ENCODE results near the gene RCOR1. TPM values are rescaled to one million over a fixed set of nuclear protein-coding genes. Genes with fewer than 3 reads are reported as not detected.
A peak's percentile ranks its signal among the peaks of the same experiment; 100 is the strongest.

RCOR1 gene
- total RNA-seq, 1 donor from 2014 or later, result 13.4 TPM

- TF ChIP-seq CTCF (IDR thresholded peaks at IDR 0.05; ENCODE audit: insufficient read depth, low read length, poor library complexity, severe bottlenecking), result no peak
- Histone ChIP-seq H3K4me3 (ENCODE audit: low read depth, low read length) (no peak overlapping the region), H3K36me3 (ENCODE audit: control insufficient read depth, insufficient read depth, low read length) (no peaks in the 10 kb centered on the region), H3K27me3 (ENCODE audit: control insufficient read depth, insufficient read depth, low read length) (no peaks in the 10 kb centered on the region)
- no peak for DNase-seq (ENCODE audit: low read depth)
Measured at GRCh38 chr14:102711207-102711606, 118.8 kb downstream of the RCOR1 start.

- H3K27me3 ChIP-seq (ENCODE audit: control insufficient read depth, insufficient read depth, low read length), result no peaks in the 10 kb centered on the region
- no peaks in the 10 kb centered on the region for H3K36me3 ChIP-seq (ENCODE audit: control insufficient read depth, insufficient read depth, low read length)
- peak; percentile 10 for DNase-seq (ENCODE audit: low read depth)
- no peak for TF ChIP-seq CTCF (IDR thresholded peaks at IDR 0.05; ENCODE audit: insufficient read depth, low read length, poor library complexity, severe bottlenecking)
- H3K4me3 ChIP-seq (ENCODE audit: low read depth, low read length), result no peak overlapping the region
Measured at GRCh38 chr14:102711946-102712345, 119.5 kb downstream of the RCOR1 start.

DNA sequence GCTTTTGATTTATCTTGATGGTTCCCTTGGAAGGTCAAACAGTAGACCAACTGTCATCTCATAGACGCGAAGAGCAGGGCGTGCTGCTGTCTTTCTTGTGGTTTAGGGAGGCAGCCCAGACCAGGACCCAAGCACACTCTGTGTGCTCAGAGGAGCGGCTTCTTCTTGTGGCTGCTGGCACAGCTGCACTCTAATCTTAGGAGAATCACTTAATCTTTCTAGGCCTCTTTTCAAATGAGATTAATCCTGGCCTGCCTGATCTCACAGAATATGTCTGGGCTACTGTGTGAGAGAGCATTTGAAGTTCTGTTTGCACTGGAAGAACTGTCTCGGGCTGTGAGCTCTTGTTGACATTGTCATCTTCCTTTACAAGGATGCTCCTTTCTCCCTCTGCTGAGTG, 124.8 kb downstream of the RCOR1 start:
- DNase-seq (ENCODE audit: low read depth), result no peak
- Histone ChIP-seq H3K36me3 (ENCODE audit: control insufficient read depth, insufficient read depth, low read length) (no peaks in the 10 kb centered on the region), H3K4me3 (ENCODE audit: low read depth, low read length) (no peak overlapping the region), H3K27me3 (ENCODE audit: control insufficient read depth, insufficient read depth, low read length) (no peaks in the 10 kb centered on the region)
- TF ChIP-seq CTCF (IDR thresholded peaks at IDR 0.05; ENCODE audit: insufficient read depth, low read length, poor library complexity, severe bottlenecking), result no peak

- no peaks in the 10 kb centered on the region for H3K27me3 ChIP-seq (ENCODE audit: control insufficient read depth, insufficient read depth, low read length)
- no peak for DNase-seq (ENCODE audit: low read depth)
- no peak overlapping the region for H3K4me3 ChIP-seq (ENCODE audit: low read depth, low read length)
- peaks cover 2% of the 10 kb centered on the region for H3K36me3 ChIP-seq (ENCODE audit: control insufficient read depth, insufficient read depth, low read length)
- no peak for TF ChIP-seq CTCF (IDR thresholded peaks at IDR 0.05; ENCODE audit: insufficient read depth, low read length, poor library complexity, severe bottlenecking)
Measured at GRCh38 chr14:102722646-102723045, 130.2 kb downstream of the RCOR1 start.

DNA sequence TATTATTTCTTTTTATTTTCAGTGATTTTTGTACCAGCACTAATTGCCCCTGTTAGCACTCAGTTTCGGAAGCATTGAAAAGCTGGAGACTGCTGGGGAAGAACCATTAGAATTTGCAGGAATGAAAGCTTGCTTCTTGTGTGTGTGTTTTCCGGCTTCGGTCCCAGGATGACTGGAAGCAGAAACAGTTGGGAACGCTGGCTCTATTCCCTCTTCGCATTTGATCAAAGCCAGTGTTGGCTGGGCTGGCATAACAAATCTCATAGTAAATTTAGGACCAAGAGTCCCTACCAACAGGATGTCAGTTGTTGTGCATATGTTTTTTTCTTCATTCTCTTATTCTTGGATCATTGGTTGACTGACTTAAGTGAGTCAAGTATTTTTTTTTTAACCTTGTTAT, 131.2 kb downstream of the RCOR1 start:
- no peak for TF ChIP-seq CTCF (IDR thresholded peaks at IDR 0.05; ENCODE audit: insufficient read depth, low read length, poor library complexity, severe bottlenecking)
- H3K36me3 ChIP-seq (ENCODE audit: control insufficient read depth, insufficient read depth, low read length), result peaks cover 2% of the 10 kb centered on the region
- DNase-seq (ENCODE audit: low read depth), result no peak
- no peak overlapping the region for H3K4me3 ChIP-seq (ENCODE audit: low read depth, low read length)
- H3K27me3 ChIP-seq (ENCODE audit: control insufficient read depth, insufficient read depth, low read length), result no peaks in the 10 kb centered on the region

DNA sequence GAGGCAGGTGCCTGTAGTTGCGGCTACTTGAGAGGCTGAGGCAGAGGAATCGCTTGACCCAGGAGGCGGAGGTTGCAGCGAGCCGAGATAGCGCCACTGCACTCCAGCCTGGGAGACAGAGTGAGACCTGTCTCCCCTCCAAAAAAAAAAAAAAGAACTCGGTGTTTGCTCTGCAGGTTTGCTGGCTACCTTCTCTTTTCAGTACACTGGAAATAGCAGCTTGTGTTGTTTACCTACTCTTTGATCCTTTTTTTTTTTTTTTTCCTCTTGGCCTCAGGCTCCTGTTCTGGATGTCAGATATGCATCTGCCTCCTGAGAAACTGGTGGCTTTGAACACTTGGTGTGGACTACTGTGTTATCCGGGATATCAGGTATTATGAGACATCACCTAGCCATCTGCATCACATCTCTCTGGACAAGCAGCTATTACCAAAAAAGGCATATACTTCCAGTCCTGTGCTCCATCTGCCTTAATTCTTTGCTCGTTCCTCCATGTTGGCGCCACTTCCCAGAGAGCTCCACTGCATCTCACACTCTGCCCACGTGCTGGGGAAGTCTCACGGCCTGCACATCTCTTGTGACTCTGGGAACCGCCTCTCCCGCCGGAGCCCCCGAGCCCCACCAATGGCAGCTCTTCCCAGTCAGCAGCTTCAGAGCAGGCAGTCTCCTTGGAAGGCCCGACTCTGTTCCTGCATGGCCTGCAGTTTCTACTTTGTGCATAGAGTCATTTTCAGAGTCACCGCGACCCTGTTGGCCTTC, 133.9 kb downstream of the RCOR1 start:
- no peak for TF ChIP-seq CTCF (IDR thresholded peaks at IDR 0.05; ENCODE audit: insufficient read depth, low read length, poor library complexity, severe bottlenecking)
- no peaks in the 10 kb centered on the region for H3K27me3 ChIP-seq (ENCODE audit: control insufficient read depth, insufficient read depth, low read length)
- no peak overlapping the region for H3K4me3 ChIP-seq (ENCODE audit: low read depth, low read length)
- DNase-seq (ENCODE audit: low read depth), result no peak
- H3K36me3 ChIP-seq (ENCODE audit: control insufficient read depth, insufficient read depth, low read length), result peaks cover 2% of the 10 kb centered on the region

Measured in kidney epithelial cell (primary cell).